GM21447 (cell line): ENCODE data around the gene SP4.

Source experiments
- ATAC-seq: cut with Tn5 transposase; IDR thresholded peaks from one replicate; pipeline ENCODE4 v1.9.1; 2021; ENCODE audit not compliant: unreplicated experiment

SP4 gene

GRCh38 chr7:21427871-21428658 lies at the start of gene SP4:
SP4 (plus strand) TSS chr7:21428083; CDS start chr7:21428252, 169 bp downstream.
- ATAC-seq, result peak; percentile 68

DNA sequence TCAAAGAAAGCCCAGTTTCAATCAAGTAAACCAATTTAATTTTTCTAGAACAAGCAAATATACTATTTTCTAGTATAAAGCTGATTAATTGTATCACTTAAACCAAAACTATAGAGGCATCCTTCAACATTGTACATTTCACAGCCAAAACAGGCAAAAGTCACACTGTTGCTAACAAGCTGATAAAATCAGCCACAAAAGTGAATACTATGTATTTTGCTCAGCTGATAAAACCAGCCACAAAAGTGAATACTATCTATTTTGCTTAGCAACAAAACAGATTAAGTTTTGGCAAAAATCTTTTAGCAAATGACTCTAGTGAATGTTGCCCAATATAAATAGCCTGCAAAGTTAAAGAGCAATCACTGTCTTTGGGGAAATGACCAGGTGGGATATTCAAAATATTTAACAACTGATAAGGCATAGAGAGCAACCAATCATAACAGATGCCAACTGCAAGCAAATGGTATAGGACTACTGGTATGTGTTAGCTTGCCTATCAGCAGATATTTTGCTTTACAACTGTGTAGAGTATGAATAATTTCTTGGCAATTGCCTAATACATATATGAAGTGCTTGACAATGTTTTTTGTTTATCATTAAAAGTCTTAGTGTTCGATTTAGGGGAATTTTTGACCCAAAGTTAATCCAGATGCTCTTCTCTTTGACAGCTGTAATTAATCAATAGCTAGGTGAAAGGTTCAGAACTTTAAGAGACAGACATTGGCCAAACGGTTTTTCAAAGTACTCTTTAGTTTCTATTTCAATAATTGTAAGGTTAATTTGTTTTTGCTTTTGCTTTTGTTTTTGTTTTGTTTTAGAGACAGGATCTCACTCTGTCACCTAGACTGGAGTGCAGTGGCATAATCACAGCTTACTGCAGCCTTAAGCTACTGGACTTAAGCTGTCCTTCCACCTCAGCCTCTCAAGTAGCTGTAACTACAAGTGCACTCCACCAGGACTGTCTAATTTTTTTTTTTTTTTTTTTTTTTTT lies 44.4 kb upstream of the SP4 start:
- ATAC-seq, result peak; percentile 85

GRCh38 chr7:21393937-21394336 lies 33.9 kb upstream of the SP4 start:
- ATAC-seq, result no peak

- no peak for ATAC-seq
Measured at GRCh38 chr7:21401944-21402343, 25.9 kb upstream of the SP4 start.

DNA sequence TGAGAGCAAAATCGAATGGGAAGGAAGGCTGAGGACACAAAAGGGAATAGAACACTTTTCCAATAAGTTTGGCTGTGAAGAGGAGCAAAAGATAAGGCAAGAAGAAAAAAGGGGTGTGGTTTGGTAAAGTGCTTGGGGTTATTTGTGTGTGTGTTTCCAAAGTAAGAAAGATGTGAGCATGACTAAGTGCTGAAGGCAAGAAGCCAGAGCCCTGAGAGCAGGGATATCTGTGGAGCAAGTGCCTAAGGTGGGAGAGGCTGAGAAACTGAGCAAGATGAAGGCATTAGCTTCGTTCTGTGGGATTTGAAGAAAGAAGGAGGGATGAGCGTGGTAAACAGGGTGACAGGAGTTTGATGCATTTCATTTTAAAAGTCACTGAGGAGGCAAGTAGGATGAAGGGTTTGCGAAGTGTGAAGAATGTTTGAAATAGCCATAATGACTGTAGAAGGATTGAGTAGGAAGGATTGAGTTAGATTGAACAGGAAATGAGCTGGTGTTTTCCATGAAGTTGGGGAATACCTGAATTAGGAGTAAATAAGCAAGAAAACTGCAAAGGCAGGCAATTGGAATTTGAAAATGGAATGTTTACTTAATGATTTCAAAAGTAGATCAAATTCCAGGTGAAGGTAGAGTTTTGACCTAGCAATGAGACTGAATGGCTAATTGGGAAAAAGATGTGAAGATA lies 19.9 kb upstream of the SP4 start:
- ATAC-seq, result no peak

DNA sequence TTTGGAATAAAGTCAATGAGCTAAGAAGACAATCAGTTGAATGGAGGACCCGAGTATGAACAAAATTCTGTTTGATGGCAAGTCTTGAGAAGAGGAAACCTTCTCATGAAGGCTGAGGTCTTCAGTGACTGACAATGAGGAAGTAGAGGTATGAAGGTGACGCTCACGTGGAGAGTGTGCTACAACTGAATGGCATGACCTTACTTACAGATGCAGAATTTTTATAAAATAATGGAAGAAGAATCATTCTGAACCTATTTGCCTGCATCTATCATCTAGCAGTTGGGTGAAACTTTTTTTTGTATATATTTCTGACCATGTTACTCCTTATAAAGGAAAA lies 19.4 kb upstream of the SP4 start:
- ATAC-seq, result no peak

DNA sequence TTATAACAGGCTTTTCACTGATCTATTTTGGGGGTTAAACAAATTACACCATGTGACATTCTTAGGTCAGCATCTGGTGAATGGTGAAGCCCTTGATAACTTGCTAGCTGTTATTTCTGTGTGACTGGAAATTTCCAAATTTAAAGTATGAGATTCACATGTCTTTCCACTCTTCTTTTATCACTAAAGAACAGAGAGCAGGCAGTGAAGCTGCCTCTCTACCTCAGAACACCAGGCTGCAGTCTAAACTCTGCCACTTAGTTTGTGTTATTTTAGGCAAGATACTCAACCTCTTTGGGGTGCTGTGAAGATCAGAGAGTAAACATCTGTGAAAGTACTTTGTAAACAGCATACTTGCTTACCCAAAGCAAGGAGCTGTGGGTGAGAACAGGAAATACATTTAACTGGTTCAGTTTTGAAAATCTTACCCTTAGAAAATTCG lies 15.5 kb upstream of the SP4 start:
- ATAC-seq, result peak; percentile 56

DNA sequence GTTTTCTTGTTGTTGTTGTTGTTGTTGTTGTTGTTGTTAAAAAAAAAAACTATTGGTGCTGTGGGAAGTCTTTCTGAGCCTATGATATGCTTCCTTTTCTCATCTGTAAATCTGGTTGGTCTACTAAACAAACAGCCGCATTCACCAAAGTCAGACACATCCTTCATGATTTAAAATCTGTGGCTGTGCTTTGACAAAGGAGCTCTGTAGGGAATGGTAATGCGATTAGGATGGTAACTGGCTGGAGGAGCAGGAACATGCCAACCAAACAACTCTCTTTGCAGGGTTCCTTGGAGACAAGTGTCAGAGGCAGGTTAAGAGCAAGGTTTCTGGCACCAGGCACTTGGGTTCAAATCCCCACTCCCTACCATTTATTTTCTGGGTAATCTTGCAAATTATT lies 14.9 kb upstream of the SP4 start:
- ATAC-seq, result no peak

DNA sequence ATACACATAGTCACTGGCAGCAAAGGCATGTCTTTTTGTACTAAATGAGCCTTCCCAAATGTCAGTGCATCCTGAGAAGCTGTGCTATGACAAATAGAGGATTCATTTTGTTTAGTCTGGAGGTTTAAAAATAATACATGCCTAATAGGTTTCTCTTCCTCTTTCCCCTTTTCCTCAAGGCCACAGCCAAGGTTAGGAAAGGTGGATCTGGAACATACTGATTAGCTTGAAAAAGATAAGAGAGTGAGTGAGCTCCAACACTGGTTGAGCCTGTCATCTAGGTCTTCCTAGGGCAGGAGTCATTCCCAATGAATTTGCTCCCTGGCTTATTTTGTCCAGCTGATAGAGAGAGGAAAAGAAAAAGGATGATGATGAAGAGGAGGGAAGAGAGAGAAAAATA lies 14.4 kb upstream of the SP4 start:
- no peak for ATAC-seq

DNA sequence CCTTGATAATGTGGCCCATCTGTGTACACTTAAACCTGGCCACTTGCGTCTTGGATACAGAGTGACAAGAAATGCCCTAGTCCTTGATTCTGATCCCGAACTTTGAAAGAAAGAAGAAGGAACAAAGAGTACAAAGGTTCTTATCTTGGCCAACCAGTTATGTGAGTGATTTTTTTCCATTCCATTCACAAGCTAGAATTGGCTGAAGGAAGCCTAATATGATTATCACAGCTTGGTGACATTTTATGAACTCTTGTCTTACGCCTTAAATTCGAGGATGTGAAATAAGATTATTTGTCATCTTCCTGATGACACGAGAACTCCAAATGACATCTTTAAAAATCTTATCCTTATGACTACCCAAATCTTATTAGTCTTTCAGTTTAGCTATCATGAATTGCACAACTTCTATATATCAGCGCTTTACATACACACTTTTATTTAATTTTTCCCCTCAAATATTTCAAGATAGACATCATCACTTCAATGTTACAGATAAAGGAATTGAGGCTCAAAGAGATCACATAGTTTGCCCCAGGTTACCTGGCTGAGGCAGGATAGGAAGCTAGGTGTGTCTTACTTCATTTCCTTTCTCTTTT lies 13.0 kb upstream of the SP4 start:
- no peak for ATAC-seq

DNA sequence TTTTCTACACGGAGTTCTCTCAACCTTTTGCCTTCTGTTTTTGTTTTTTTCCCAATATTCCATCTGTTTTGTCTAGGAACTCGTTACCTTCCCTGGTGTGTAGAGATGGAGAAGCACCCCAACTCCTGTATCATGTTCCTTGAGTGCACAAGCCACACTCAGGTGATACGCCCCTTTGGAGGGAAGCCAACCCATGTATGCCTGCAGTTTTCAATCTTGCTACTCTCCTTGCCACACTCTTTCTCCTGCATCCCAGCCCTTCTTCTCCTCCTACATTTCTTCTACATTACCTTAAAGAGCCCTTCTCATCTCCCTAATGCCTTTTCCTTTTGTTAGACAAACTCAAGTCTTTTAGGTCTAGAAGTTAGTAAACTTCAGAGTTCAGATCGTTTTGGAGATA lies 10.2 kb upstream of the SP4 start:
- ATAC-seq, result no peak

DNA sequence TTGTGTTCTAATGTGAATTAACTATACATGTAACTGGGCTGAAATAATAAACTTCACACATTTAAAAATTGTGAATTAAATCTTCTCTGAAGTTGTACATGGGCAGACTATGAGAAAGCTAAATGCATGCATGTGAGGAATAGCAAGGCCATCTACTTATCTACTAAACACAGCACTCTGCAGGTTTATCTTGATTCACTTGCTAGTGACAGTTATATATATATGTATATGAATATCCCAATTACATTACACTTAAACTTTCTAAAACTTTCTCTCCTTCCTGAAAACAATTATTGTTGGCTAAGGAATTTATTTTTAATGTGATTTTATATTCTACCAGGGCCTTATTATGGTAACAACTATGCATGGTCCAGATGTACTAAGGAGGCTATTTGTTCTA lies 5.1 kb upstream of the SP4 start:
- ATAC-seq, result no peak

DNA sequence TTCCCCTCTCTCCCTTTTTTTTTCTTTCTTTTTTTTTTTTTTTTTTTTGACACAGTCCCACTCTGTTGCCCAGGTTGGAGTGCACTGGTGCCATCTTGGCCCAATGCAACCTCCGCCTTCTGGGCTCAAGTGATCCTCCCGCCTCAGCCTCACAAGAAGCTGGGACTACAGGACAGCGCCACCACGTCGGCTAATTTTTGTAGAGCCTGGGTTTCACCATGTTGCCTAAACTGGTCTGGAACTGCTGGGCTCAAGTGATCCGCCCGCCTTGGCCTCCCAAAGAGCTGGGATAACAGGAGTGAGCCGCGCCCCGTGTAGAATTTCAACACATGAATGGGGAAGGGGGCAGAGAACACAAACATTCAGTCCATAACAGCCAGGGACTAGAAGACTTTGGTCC lies 2.6 kb upstream of the SP4 start:
- ATAC-seq, result no peak

GRCh38 chr7:21426286-21427181 lies 1.3 kb upstream of the SP4 start:
- no peak for ATAC-seq

DNA sequence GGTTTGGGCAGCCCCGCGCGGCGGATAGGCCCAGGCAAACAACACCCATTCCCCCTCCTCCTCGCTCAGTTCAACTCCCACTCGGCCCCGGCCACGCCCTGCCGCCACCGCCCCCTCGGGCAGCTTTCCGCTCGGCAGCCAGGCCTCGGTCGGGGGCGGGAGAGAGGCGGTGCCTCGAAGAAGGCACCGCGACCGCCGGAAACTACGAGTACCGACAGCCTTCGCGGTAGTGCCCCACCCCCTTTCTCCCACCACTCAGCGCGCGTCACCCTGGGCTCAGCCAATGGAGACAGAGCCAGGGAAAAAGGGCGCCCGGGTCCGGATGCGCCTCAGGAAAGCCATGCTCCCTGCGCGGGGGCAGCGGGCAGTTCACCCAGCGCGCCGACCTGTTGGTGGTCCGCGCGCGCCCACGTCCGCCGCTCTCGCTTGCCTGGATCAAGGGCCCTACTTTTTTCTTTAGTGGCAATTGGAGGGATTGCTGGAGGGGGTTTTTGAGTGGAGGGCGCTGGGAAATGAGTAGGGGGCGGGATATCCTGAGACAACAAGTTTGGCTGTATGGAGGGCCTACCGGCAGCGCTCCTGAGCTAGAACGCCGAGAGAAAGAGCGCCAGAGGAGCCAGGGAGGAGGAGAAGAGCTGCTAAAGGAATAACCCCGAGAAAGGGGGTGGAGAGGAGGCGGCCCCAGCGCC lies 557 bp upstream of the SP4 start:
- ATAC-seq, result peak; percentile 74

- no peak for ATAC-seq
Measured at GRCh38 chr7:21428659-21428941, 717 bp downstream of the SP4 start.

- no peak for ATAC-seq
Measured at GRCh38 chr7:21429021-21429420, 1.1 kb downstream of the SP4 start.

GRCh38 chr7:21429786-21430574 lies 2.1 kb downstream of the SP4 start:
- ATAC-seq, result no peak

DNA sequence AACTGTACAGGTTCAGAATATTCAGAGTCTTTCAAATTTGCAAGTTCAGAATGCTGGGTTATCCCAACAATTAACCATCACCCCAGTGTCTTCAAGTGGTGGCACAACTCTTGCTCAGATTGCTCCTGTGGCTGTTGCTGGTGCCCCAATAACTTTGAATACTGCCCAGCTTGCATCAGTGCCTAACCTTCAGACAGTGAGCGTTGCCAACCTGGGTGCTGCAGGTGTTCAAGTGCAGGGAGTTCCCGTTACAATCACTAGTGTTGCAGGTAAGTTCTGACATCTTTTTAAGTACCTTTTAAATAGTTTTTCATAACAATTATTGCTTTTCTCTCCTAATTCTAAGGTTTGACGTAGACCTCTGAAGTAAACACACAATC lies 2.7 kb downstream of the SP4 start:
- no peak for ATAC-seq
